Endothelial cell of umbilical vein (primary cell): ENCODE measurements around the gene TNPO1. TPM values are rescaled to one million over a fixed set of nuclear protein-coding genes. Genes with fewer than 3 reads are reported as not detected.
A peak's percentile ranks its signal among the peaks of the same experiment; 100 is the strongest.

ENCODE experiments used
- BruUV-seq: library from RNA; stranded (reverse); fragments of 400-500 nt; replicated peaks from 2 replicates; lab custom pipeline; 2021; lab: Mats Ljungman, UMichigan
- CTCF ChIA-PET: fragments of 300-600, 350-600 bp; sonication (Branson Sonifier 250); formaldehyde crosslinking; loops from one replicate; lab custom pipeline; 2021; ENCODE audit warnings: antibody characterized with exemption, inconsistent platforms; lab: Charles Lee
- POLR2A ChIA-PET: fragments of 300-600, 350-600 bp; sonication (Branson Sonifier 250); formaldehyde crosslinking; loops from one replicate; lab custom pipeline; 2021; ENCODE audit warnings: antibody characterized with exemption, inconsistent platforms; lab: Charles Lee
- DNase-seq: peaks from one replicate; pipeline ENCODE4 v3.0.0-alpha.2; 2011; ENCODE audit warnings: low read depth, low spot score
- FAIRE-seq: peaks from 2 replicates; lab custom pipeline; 2011; peaks lifted over from hg19 to GRCh38; lab: Jason Lieb, UNC
- H2AFZ ChIP-seq: 2 replicates; pipeline ENCODE4 v1.6.0; 2012; ENCODE audit warnings: low read depth, low read length, control low read depth, inconsistent platforms
- H3K27ac ChIP-seq: 2 replicates; pipeline ENCODE4 v1.5.1; 2011; ENCODE audit warnings: low read depth, mild to moderate bottlenecking, control low read depth, low read length, moderate library complexity; ENCODE audit not compliant: insufficient read depth
- H3K27me3 ChIP-seq, 2 experiments: 2 replicates each; pipeline versions ENCODE4 v1.6.0 to v1.6.1; 2011; ENCODE audit warnings: low read length in 2 of 2, mixed read lengths in 1 of 2; ENCODE audit not compliant: control insufficient read depth in 2 of 2, insufficient read depth in 2 of 2
- H3K36me3 ChIP-seq, 2 experiments: 2 replicates in 1 of 2; 3 replicates in 1 of 2; pipeline ENCODE4 v1.5.1; 2011; ENCODE audit warnings: low read length in 2 of 2, mild to moderate bottlenecking in 1 of 2, moderate library complexity in 1 of 2; ENCODE audit not compliant: control insufficient read depth in 2 of 2, insufficient read depth in 2 of 2; ENCODE audit errors: extremely low read depth in 1 of 2
- H3K4me1 ChIP-seq: 3 replicates; pipeline ENCODE4 v1.5.1; 2011; ENCODE audit warnings: mild to moderate bottlenecking, low read length; ENCODE audit not compliant: control insufficient read depth, insufficient read depth; ENCODE audit errors: extremely low read depth
- H3K4me2 ChIP-seq: 2 replicates; pipeline ENCODE4 v1.6.1; 2011; ENCODE audit warnings: low read length, control low read depth, mixed read lengths; ENCODE audit not compliant: insufficient read depth
- H3K4me3 ChIP-seq, 3 experiments: fragments of 200-600 bp in 1 of 3; sonication (generic), shearing (Covaris generic) in 1 of 3; replicated peaks in 1 of 3; 2 replicates each; pipeline ENCODE4 v1.5.1; 2011 to 2016; ENCODE audit warnings: control low read depth in 3 of 3, low read length in 3 of 3, mild to moderate bottlenecking in 2 of 3, inconsistent platforms in 1 of 3, low read depth in 1 of 3, moderate library complexity in 1 of 3; ENCODE audit not compliant: insufficient read depth in 1 of 3
- H3K79me2 ChIP-seq: 2 replicates; pipeline ENCODE4 v1.6.0; 2012; ENCODE audit warnings: low read length, inconsistent platforms; ENCODE audit not compliant: control insufficient read depth, insufficient read depth
- H3K9ac ChIP-seq: replicated peaks from 2 replicates; pipeline ENCODE3; 2011; ENCODE audit warnings: low read length, control low read depth; ENCODE audit not compliant: insufficient read depth; ENCODE audit errors: extremely low read depth
- H3K9me1 ChIP-seq: replicated peaks from 3 replicates; pipeline ENCODE4 v1.6.0; 2011; ENCODE audit warnings: mild to moderate bottlenecking, low read length; ENCODE audit not compliant: control insufficient read depth, insufficient read depth; ENCODE audit errors: extremely low read depth
- H3K9me3 ChIP-seq: replicated peaks from 2 replicates; pipeline ENCODE4 v1.5.1; 2012; ENCODE audit warnings: low read length, inconsistent platforms; ENCODE audit not compliant: control insufficient read depth, insufficient read depth
- H4K20me1 ChIP-seq: replicated peaks from 2 replicates; pipeline ENCODE3; 2011; ENCODE audit warnings: mild to moderate bottlenecking, low read length; ENCODE audit not compliant: control insufficient read depth, insufficient read depth; ENCODE audit errors: extremely low read depth
- FOS ChIP-seq: IDR thresholded peaks from 2 replicates; pipeline ENCODE4 v1.6.1; 2011; ENCODE audit warnings: mild to moderate bottlenecking, low read length, moderate library complexity, borderline replicate concordance; ENCODE audit not compliant: insufficient read depth
- GATA2 ChIP-seq: IDR thresholded peaks from 2 replicates; pipeline ENCODE4 v1.7.0; 2011; ENCODE audit warnings: low read depth, mild to moderate bottlenecking, moderate library complexity, mixed read lengths, low read length; ENCODE audit not compliant: insufficient read length, insufficient read depth
- dilution Hi-C: fragments of 300-500 bp; cut with MboI; formaldehyde crosslinking; loops from one replicate; pipeline ENCODE4 v1.15.0; 2019; ENCODE audit warnings: low sequenced_read_pairs; ENCODE audit not compliant: extremely low pct_ligation_motif_present
- intact Hi-C: fragments of 100-400 bp; cut with micrococcal nuclease; formaldehyde crosslinking; loops from one replicate; pipeline ENCODE4 v1.10.0; 2022
- polyA plus RNA-seq, 4 experiments: library from polyadenylated mRNA; depleted of rRNA in 3 of 4; stranded (reverse) in 3 of 4; unstranded in 1 of 4; fragments of >200 nt; gene quantifications; 2 replicates each; pipeline versions ENCODE4 v1.2.1 to v1.2.3, GENCODE V29; 2011 to 2012; ENCODE audit warnings: missing spikeins in 1 of 4
- total RNA-seq: library from RNA; stranded (reverse); gene quantifications from 2 replicates; pipeline ENCODE4 v1.2.3, GENCODE V29; 2021
- TF ChIP-seq, protein P1 (sequence below): IDR thresholded peaks from 2 replicates; pipeline ENCODE4 v1.6.1; 2011; ENCODE audit not compliant: insufficient read depth, insufficient read length

TNPO1 gene
- total and polyA plus RNA-seq, 2 donors (not counting 3 experiments of a cell fraction or from before 2014, with no cell fraction given): 65.6 to 298 TPM

DNA sequence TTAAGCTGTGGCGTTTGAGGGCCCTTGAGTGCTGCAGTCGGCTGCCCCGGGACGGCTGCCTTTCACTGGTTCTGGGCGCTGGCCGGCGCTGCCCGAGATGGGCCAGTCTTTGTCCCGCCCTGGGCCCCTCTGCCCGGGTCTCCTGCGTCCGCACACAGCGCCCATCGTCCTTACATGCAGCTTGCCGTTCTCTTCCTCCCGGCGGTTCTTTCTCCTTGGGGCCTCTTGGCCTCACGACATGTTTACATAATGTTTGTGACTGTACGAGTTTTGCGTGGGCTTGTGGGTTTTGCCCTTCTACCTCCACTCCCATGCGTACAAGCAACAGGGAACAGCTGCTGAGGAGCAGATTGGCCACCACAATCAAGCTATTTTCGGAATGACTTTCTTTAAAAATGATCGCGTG lies 618 bp downstream of the TNPO1 start:
- BruUV-seq: no TSS peak
- Histone ChIP-seq H3K9ac (peak overlapping the region; percentile 100), H3K4me1 (peaks cover 49% of the 10 kb centered on the region), H3K4me2 (peak overlapping the region; percentile 99), H4K20me1 (peaks cover 3% of the 10 kb centered on the region), H3K9me1 (no peaks in the 10 kb centered on the region), H3K9me3 (no peaks in the 10 kb centered on the region), H3K27me3 (no peaks in the 10 kb centered on the region), H3K4me3 (peak overlapping the region; percentile 92 to 100 (median 100)), H3K79me2 (peaks cover 56% of the 10 kb centered on the region), H2AFZ (no peak overlapping the region), H3K36me3 (peaks cover 0 to 3% of the 10 kb centered on the region in 2 experiments), H3K27ac (peak overlapping the region; percentile 98)
- no peak for FAIRE-seq
- ChIA-PET POLR2A (interaction anchor here (0.9 to 2.2 kb wide), 7 partner anchors 22 to 497 kb away, joined by 3 to 7 read pairs (median 4); partner anchors contain the start of genes MRPS27 and PTCD2), CTCF (interaction anchor here (1.0 to 5.1 kb wide), 6 partner anchors 17 to 535 kb away, joined by 3 to 134 read pairs (median 30); no protein-coding TSS in a partner anchor)
- peak; percentile 37 for TF ChIP-seq GATA2
- no peak for TF ChIP-seq FOS
- intact Hi-C loops: loop anchor here (1.0 to 10.0 kb wide), 3 partner anchors 292 to 497 kb away; partner anchors contain the start of genes MRPS27 and PTCD2
- DNase-seq: peak; percentile 57
- dilution Hi-C loops: loop anchor here (25.0 kb wide), 1 partner anchor 230 kb away; no protein-coding TSS in a partner anchor

DNA sequence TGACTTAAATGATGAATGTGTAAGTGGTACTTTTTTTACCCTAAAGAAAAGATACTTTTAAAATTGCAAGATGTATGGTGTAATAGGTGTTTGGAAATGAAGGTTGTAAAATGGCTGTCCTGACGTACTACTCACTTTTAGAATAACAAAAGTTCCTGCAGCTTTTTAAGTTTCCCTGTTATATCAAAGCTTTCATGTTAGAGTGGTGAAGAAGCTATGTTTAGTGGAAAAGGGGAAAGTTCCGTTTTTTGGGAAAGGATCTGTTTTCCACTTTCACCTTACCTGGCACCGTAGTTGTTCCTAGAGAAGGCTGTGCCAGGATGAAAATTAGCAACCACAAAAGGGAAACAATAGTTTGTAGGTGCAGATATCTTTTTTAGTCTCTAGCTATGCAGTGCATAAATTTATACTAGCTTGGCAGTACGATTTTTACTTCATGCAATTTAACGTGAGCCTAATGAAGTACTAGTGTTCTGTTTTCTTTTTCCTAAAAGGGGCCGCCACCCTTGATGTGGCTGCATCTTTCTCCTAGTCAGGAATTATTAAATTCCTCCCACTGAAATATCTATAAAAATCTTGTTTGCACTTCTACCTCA lies 1.3 kb downstream of the TNPO1 start:
- DNase-seq: peak; percentile 43
- POLR2A ChIA-PET: interaction anchor here (0.6 to 2.2 kb wide), 9 partner anchors 21 to 498 kb away, joined by 3 to 7 read pairs (median 3); partner anchors contain the start of genes MRPS27 and PTCD2
- H3K79me2 ChIP-seq: peaks cover 63% of the 10 kb centered on the region
- H3K9ac ChIP-seq: peak overlapping the region; percentile 100
- H3K9me1 ChIP-seq: no peaks in the 10 kb centered on the region
- peak overlapping the region; percentile 99 for H3K4me2 ChIP-seq
- dilution Hi-C loops (loop anchor here (25.0 kb wide), 1 partner anchor 230 kb away; no protein-coding TSS in a partner anchor), intact Hi-C loops (loop anchor here (1.0 to 10.0 kb wide), 4 partner anchors 25 to 497 kb away; partner anchors contain the start of genes MRPS27 and PTCD2)
- H3K36me3 ChIP-seq: peaks cover 0 to 3% of the 10 kb centered on the region in 2 experiments
- CTCF ChIA-PET: interaction anchor here (1.0 to 5.1 kb wide), 14 partner anchors 13 to 536 kb away, joined by 3 to 134 read pairs (median 14); no protein-coding TSS in a partner anchor
- FAIRE-seq: no peak
- no peaks in the 10 kb centered on the region for H3K9me3 ChIP-seq
- no peak overlapping the region for H2AFZ ChIP-seq
- TF ChIP-seq, protein P1, sequence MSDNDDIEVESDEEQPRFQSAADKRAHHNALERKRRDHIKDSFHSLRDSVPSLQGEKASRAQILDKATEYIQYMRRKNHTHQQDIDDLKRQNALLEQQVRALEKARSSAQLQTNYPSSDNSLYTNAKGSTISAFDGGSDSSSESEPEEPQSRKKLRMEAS: no peak
- BruUV-seq: TSS peak; percentile 39
- H4K20me1 ChIP-seq: peaks cover 3% of the 10 kb centered on the region
- H3K4me3 ChIP-seq: peak overlapping the region; percentile 92 to 100 (median 100)
- peak overlapping the region; percentile 98 for H3K27ac ChIP-seq
- H3K4me1 ChIP-seq: peaks cover 50% of the 10 kb centered on the region
- no peaks in the 10 kb centered on the region for H3K27me3 ChIP-seq
